ENCODE data around the gene NMNAT2.

The NMNAT2 gene

GRCh38 chr1:183212870-183213269 is 205.3 kb downstream of the NMNAT2 start:
- H3K4me3 ChIP-seq (ENCODE audit: low read depth, low read length) = no peak overlapping the region
- TF ChIP-seq, protein P1, sequence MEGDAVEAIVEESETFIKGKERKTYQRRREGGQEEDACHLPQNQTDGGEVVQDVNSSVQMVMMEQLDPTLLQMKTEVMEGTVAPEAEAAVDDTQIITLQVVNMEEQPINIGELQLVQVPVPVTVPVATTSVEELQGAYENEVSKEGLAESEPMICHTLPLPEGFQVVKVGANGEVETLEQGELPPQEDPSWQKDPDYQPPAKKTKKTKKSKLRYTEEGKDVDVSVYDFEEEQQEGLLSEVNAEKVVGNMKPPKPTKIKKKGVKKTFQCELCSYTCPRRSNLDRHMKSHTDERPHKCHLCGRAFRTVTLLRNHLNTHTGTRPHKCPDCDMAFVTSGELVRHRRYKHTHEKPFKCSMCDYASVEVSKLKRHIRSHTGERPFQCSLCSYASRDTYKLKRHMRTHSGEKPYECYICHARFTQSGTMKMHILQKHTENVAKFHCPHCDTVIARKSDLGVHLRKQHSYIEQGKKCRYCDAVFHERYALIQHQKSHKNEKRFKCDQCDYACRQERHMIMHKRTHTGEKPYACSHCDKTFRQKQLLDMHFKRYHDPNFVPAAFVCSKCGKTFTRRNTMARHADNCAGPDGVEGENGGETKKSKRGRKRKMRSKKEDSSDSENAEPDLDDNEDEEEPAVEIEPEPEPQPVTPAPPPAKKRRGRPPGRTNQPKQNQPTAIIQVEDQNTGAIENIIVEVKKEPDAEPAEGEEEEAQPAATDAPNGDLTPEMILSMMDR (IDR thresholded peaks at IDR 0.05; ENCODE audit: borderline replicate concordance, insufficient read depth, low read depth, low read length) = no peak

DNA sequence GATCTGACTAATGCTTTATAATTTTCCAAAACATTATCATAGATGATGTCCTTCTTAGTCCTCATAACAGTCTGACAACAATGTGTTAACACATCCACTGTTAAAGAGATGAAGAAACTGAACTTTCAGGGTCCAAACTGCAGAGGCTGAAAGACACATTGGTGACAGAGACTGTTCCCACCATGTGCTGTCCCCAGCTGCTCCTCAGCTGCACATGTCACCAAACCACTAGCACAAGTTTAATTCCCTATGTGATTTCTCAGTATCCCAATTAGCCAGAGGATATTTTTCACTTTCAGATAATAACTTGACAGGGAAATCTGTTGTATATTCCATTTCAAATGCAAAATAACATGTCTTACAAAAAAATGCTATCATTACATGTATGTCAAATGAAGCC is 207.5 kb downstream of the NMNAT2 start:
- no peak overlapping the region for H3K4me3 ChIP-seq (ENCODE audit: low read depth, low read length)

GRCh38 chr1:183209533-183210158 is 208.5 kb downstream of the NMNAT2 start:
- H3K4me3 ChIP-seq (ENCODE audit: low read depth, low read length) = no peak overlapping the region
- TF ChIP-seq, protein P1 (IDR thresholded peaks at IDR 0.05; ENCODE audit: borderline replicate concordance, insufficient read depth, low read depth, low read length) = no peak

More for the DNA sequence above, 207.5 kb downstream of the NMNAT2 start:
- TF ChIP-seq, protein P1 (IDR thresholded peaks at IDR 0.05; ENCODE audit: borderline replicate concordance, insufficient read depth, low read depth, low read length) = no peak

DNA sequence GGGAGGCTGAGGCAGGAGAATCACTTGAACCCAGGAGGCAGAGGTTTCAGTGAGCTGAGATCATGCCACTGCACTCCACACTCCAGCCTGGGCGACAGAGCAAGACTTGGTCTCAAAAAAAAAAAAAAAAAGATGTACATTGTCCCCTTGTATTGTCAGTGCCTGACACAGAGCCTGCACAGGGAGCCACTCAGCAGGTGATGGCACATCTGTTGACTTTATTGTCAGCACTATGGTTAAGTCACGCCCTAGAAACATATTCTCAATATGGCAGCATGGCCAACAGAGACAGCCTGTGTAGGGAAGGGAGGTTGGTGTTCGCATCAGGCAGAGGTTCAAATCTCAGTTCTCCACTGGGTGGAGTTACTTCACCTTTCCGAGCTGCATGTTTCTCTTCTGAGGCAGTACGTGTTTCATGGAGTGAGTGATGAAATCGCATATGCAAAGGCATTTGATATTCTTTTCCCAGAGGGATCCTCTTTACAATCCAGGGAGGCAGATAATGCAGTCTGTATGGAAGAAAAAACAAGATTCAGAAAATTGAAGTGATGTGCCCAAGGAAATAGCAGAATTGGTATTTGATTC is 211.6 kb downstream of the NMNAT2 start:
- no peak overlapping the region for H3K4me3 ChIP-seq (ENCODE audit: low read depth, low read length)
- TF ChIP-seq, protein P1 (IDR thresholded peaks at IDR 0.05; ENCODE audit: borderline replicate concordance, insufficient read depth, low read depth, low read length) = no peak

DNA sequence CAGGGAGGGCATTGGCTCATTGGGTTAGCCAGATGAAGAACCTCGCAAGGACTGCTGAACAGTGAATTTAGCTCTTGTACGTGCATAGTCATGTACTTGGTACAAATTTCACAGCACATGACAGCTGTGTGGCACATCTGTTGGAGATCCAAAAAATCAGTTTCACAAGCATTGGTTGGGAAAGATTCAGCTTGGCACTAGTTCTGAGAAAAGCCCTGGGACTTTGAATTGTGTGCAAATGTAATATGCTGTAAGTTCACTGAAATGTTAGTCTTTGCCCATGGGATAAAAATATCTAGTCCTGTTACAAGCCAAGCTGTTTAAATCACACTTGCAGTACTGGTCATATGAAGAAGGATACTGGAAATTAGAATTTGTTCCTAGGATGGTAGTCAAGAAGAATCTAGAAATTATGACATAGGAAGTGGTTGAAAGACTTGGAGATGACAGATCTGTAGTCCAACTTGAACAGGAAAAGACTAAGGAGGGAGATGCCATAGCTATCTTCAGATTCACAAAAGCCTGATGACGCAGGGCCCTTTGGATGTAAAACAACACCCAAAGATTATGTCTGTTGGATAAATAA is 212.9 kb downstream of the NMNAT2 start:
- TF ChIP-seq, protein P1 (IDR thresholded peaks at IDR 0.05; ENCODE audit: borderline replicate concordance, insufficient read depth, low read depth, low read length) = no peak
- H3K4me3 ChIP-seq (ENCODE audit: low read depth, low read length) = no peak overlapping the region

- no peak overlapping the region for H3K4me3 ChIP-seq (ENCODE audit: low read depth, low read length)
- TF ChIP-seq, protein P1 (IDR thresholded peaks at IDR 0.05; ENCODE audit: borderline replicate concordance, insufficient read depth, low read depth, low read length) = no peak
Measured at GRCh38 chr1:183203094-183203493, 215.1 kb downstream of the NMNAT2 start.

- H3K4me3 ChIP-seq (ENCODE audit: low read depth, low read length) = no peak overlapping the region
- TF ChIP-seq, protein P1 (IDR thresholded peaks at IDR 0.05; ENCODE audit: borderline replicate concordance, insufficient read depth, low read depth, low read length) = no peak
Measured at GRCh38 chr1:183200451-183200850, 217.7 kb downstream of the NMNAT2 start.

Data from GM12875 (cell line).